GM21723 (cell line): ENCODE results near the gene DHH.
A peak's percentile ranks its signal among the peaks of the same experiment; 100 is the strongest.

ENCODE experiments used
- ATAC-seq: cut with Tn5 transposase; IDR thresholded peaks from one replicate; pipeline ENCODE4 v1.9.1; 2021; ENCODE audit warnings: mild to moderate bottlenecking, moderate library complexity; ENCODE audit not compliant: unreplicated experiment

DHH gene

DNA sequence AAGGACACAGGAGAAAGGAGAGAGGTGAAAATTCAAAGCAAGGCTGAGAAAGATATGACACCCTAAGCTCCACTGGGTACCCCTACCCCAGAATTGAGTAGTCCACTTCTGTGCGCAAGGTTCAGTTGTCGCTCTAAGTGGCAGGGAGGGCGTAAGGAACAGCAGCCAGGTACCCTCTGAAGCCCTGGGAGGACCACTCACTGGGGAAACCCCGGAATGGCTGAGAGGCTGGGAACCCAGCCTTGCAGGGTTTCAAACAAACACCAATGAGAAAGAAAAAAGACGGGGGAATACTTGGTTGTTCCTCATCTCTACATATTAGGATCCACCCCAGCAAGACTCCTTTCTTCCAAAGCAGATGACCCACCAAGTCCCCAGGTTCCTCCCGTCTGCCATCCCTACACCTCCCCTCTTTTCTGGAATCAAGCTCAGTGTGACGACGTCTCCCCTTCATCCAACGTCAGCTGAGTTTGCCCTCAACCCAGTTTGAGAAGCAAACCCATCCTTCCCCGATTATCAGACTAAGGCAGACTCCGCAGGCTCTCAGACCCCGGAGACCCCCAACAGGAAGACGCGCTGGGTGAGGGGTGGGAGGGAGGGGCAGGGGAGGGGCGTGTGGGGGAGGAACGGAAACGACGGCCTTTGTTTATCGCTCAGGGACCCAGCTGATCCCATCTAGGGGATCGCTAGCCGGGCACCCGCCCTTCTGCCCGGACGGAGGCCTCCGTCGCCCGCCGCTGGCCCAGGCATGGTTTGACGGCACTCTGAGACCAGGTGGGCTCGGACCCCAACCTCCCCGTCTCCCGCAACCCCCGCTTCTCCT is 15.3 kb upstream of the DHH start:
- no peak for ATAC-seq

DNA sequence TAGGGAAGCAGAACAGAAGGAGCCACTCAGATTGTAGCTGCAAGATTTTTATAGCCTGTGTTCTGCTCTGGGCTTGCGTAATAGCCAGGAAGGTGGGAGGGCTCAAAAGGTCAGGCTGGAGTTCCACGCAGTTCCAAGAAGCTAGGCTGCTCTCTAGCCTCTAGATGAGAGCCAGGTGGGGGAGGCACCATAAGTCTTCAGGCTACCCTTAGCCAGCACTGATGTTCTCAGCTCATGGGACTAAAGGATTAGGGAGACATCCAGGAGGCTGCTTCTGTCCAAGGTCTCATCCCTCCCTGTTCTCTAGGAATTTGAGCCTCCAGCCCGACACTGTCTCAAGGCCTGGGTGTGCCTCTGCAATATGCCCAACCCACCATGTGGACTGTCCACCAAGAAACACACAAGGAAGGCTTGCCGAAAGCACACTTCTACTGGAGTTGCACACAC is 14.4 kb upstream of the DHH start:
- no peak for ATAC-seq

DNA sequence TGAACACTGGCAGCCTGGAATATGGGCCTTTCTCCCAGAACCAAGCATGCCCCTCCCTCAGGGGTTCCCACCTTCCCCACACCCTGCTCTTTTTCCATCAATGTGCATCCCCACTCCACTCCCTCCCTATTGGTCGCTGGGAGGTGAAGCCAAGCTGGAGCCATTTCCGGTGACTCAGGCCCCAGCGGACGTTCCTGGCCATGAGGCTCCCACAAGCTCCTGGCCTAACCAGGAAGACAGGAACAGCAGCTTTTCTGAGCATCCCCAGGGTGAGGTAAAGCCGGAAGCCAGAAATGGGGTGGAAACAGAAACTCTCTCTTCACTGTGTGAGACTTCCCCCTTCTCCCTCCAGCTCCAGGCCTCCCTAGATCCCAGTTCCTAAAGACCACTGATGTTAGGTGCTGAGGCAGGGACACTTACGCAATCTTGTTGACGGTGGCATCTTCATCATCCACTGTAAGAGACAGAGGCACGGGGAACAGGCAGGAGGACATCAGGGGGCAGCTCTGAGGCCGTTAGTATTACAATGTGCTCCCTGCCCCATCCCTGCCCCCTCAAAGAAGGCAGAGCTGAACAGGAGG is 11.0 kb upstream of the DHH start:
- ATAC-seq, result no peak

DNA sequence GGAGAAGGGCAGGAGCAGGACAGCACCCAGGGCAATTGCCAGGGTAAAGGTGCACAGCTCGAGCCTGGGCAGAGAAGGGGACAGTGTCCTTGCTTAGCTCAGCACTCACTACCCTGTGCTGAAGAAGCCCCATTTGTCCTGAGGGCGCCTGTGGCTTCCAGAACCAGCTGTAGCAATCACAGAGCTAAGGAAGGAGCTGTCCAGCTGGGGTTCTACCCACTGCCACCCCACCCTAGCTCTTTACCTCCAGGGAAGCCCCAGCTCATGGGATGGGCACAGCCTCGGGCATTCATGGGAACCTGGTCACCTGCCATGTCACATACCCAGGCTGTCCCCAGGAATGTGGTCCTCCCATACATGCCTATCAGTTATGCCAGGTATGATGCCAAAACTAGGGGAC is 10.2 kb upstream of the DHH start:
- ATAC-seq, result no peak

DNA sequence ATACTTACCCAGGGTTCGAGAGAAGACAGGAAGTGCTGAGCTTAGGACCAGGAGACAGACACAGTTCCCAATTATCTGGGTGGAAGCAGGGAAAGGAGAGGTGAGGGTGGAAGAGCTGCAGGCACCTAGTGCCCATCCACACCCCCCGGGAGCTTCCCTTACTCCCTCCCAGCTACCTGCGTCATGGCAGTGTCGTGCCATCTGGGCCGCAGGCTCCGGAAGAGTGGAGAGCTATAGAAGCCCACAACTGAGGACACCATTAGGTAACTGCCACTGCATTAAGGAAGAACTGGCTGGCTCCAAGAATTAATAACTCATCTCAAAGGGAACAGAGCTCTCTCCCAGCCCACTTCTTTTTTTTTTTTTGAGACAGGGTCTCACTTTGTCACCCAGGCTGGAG is 5.8 kb upstream of the DHH start:
- ATAC-seq, result no peak

DNA sequence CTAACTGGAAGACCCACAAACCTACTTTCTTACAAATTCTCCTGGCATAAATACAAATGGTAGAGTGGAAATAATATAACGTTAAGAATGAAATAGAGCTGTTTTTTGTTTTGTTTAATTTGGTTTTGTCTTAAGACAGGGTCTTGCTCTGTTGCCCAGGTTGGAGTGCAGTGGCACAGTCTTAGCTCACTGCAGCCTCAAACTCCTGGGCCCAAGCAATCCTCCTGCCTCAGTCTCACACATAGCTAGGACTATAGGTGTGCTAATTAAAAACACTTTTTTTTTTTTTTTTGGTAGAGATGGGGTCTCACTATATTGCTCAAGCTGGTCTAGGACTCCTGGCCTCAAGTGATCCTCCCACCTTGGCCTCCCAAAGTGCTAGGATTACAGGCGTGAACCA is 4.1 kb upstream of the DHH start:
- ATAC-seq, result no peak

DNA sequence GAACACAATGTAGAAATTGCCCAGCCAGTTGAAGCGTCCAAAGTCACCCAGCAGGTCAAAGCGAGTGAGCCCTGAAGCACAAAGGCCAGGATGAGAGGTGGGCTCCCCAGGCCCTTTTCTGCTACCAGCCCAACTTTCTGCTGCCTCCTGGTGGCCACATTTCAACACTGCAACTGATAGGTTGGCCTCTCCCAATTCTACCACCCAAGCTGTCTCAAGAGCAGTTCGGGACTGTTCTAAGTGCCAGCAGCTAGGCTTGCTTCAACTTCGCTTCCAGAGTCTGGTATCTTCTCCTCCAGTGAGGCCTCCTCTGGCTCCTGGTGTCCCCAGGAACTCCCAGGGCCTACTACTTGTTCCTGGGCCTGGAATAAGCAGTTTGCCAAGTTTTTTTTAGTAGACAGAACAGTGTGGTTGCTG is 3.4 kb upstream of the DHH start:
- ATAC-seq, result no peak

DNA sequence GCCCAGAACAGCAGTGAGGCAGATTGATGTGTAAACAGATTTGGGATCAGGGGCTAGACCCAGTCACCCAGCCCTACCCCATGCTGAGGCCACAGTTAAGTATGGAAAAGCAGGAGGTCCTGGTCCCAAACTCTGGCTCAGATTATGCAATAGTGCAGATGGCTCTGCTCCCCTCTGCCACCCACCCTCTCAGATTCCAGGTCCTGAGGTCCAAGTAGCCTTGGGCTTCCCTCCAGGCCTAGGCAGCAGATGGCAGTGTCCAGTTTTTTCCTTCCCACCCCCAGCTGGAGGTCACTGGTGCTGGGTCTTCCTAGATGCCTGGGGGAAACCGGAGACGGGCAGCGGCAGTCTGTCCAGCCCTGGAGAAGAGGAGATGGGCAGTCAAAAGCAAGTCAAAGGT is 2.8 kb upstream of the DHH start:
- ATAC-seq, result no peak

DNA sequence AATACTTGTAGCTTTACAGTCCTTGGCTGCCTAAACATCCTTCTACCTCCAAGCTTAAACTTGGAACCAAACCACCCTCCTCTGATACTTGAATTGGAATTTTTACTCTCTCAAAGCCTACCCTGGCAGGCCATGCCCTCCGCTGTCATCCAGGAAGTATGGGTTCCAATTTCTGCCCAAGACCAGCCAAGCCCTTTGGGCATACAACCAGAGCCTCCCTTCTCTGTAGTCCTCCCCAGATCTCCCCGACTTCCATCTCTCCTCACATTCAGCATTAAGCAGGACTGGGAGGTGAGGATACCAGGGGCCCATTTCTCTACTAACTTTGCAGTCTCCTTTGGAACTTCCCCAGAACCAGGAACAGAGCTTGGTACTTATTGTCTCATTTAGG is 369 bp upstream of the DHH start:
- ATAC-seq, result no peak

DNA sequence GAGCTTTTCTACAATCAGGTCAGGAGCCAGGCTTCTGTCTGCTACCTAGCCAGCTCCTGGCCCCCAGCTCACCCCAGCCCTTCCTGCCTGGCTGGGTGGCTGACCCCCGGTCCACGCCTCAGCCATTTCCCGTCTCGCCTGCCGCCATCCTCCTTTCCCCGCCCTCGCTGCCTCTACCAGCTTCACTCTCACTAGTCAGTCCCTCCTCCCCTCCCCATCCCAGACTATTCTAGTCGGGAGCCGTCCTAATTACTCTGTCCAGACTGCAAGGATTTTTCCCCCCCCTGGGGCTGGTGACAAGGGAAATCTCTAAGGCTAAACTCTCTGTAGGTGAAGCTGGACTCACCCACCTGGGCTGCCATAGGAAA is 825 bp downstream of the DHH start:
- no peak for ATAC-seq

DNA sequence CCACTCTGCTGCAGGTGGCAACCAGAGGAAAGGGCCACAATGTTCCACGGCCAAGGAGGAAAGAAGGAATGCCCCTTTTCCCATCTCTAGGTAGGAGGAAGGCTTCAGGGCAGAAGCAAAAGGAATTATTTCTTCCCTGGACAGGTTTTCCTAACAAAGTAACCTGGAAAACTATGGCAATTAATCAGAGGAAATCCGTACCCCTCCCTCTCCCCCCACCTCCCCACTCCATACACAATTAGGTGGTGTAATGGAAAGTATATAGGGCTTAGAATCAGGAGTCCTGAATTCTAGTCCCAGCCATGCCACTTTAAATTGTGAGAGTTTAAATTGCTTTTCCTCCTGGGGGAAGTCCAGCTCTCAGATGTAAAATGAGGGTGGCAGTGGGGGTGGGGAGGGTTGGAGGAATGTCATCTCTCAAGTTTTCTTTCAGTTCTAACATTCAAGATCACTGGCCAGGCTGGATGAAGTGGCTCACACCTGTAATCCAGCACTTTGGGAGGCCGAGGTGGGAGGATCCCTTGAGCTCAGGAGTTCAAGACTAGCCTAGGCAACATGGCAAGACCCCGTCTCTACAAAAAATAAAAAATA is 1.7 kb downstream of the DHH start:
- ATAC-seq, result no peak

DNA sequence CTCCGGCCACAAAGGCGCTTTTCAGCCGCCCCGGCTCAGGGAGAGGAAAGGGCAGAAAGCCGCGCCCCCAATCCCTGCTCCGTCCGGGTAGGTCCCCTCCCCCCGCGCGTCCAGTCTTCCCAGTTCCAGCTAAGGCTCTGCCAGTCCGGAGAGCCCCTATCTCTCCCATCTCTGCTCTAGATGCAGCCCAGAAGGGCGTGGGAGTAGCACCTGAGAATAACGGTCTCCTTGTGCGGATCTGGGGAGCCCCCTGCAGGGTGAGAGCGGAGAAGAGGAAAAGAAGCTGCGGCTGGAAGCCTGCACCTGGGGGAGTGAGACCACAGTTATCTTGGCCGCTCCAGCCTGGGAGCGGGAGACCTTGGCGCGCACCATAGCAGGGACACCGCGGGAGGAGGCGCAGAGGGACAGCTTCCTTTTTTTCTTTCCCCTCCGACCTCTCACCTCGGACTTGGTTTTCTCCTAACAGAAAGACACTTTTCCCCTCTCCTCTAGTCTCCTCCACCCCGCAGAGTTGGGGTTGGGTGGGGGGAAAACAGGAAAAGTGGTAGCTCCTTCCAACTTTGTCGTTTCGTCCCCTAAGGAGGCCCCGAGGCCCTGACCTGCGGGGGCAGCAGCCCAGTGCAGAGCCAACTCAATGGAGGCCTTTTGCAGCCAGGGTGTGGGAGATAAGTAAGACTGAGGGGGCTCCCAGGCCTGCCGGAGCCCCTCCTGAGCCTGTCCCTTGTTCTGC is 2.4 kb downstream of the DHH start:
- ATAC-seq, result no peak

DNA sequence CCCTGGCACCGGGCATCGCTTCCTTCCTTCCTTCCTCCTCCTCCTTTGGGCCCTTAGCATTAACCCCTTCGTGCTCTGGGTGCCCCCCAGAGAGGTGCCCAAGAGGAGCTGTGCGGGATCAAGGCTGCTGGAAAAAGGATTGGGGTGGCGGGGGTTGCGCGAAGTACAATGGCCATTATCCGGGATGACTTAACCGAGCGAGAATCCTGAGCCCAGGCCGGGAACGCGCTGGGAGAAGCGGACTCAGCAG is 2.8 kb downstream of the DHH start:
- no peak for ATAC-seq

DNA sequence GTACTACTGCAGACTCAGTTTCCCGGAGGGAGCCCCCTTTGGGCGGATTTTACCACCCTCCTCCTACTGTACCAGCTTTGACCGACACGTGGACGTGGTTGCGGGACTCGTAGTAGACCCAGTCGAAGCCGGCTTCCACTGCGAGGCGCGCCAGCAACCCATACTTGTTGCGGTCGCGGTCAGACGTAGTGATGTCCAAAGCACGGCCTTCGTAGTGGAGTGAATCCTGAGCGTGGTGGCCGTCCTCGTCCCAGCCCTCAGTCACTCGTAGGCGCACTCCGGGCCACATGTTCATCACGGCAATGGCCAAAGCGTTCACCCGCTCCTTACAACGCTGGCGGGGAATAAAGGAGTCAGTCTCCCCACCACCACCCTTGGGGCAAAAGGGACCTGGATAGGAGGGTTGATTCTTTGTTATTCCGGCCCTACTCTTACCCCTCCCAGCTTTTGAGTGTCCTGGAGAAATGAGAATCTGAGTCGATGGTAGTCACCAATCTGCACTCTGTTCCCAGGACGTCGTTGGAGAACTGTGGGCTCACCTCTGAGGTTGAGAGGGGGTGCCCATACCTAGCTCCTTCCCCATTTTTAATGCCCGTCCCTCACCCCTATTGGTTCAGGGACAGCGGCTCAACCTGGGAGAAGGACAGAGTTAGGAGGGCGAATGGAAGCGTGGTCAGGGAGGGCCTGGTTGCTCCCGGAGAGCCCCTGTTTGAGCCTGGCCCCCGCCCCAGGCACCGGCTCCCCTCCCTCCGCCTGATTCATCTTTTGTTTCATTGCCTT is 3.4 kb downstream of the DHH start:
- no peak for ATAC-seq

DNA sequence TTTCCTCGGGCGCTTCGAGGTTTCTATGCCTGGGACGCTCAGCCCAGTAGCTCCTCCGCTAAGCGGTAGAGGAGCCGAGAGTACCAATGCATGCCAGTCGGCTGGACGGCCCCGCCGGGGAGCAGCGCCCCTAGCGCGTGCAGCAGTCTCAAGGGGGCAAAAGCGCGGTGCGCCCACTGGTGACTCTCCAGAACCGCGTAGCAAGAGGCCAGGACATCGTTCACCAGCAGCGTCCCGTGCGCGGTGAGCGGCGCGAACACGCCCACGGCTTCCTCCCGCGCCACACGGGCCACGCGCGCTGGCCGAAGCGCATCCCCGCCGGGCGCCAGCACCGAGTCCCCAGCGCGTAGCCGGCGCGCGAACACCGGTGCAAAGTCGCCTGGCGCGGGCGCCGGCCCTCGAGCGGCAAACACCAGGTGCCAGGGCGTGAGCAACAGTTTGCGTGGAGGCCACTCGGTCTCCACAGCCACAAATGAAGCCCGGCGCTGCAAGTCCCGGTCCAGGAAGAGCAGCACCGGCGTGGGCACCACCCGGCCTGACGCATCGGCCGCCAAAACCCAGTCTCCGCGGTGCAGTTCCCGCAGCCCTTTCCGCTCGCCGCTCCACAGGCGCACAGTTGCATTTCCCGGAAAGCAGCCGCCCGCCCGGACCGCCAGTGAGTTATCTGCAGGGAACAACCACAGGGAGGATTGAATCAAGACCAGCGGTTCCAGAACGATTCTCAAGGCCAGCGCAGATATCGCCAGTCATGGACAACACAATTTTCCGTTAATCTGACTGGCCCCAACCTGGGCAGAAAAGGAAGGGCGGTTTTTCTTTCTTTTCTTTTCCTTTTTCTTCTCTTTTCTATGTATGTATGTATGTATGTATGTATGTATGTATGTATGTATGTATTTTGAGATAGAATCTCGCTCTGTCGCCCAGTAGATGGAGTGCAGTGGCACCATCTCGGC is 4.5 kb downstream of the DHH start:
- no peak for ATAC-seq

DNA sequence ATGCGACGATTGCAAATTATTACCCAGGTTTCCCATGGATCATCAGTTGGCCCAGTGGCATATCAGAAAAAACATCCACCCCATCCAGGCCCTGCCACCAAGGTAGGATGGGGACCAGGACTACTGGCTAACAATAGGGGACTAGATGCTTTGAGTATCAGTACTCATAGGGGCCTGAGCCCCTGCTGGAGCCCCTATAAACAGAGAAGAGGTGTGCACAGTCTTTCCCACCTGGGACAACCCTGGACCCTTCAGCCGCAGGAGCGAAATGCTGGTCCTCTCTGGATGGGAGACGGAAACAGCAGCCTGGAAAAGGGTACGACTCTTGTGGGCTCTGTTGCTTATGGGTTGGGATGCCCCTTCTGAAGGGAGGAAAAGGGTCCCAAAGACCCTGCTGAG is 5.7 kb downstream of the DHH start:
- no peak for ATAC-seq

DNA sequence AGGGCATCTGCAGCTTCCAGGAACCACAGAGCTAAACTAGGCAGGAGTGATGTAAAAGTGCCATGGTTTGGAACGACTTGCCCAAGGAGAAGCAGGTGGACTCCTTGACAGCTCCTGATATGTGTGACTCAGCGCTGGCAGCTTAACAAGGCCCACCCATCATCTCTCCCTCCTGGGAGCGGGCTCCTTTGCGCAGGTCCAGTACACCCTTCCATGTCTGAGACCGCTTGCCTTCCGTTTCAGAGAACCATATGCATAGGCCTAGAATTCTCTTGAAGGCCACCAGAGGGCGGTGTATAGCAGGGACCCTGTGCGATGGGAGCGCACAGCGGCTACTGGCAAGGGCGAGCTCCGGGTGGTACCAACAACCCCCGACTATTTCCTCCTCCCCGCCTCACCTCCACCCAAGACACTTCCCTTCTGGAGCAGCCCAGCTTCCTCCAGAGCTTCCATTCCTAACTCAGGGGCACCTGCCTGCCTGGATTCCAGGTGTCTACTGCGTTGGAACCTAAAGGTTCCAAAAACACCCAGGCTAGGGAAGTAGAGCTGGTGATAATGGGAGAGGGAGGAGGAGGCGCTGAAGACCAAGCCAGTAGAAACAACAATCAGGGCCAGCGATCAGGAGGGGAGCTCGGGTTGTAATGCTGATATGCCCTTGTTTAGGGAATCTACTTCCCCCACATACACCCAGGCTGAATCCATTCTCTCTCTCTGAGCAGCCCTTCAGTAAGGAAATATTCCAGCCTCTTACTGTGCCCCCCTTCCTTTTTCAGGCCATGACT is 6.3 kb downstream of the DHH start:
- peak; percentile 87 for ATAC-seq

DNA sequence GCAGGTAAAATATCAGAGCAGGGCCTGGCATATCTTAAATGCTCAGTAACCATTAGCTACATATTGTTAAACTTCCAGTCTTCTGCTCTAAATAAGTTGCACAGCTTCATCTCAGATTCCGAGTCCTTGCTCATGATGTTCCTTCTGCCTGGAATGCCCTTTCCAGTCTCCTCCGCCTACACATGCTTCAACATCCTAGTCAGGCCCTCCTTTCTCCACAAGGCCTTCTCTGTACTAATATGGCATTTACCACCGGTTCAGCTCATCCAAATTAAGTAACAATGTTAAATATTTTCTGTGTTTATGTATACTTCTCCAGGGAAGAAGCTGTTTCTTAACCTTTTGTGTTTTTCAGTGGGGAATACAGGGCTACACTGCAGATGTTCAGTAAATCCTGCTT is 8.5 kb downstream of the DHH start:
- no peak for ATAC-seq

DNA sequence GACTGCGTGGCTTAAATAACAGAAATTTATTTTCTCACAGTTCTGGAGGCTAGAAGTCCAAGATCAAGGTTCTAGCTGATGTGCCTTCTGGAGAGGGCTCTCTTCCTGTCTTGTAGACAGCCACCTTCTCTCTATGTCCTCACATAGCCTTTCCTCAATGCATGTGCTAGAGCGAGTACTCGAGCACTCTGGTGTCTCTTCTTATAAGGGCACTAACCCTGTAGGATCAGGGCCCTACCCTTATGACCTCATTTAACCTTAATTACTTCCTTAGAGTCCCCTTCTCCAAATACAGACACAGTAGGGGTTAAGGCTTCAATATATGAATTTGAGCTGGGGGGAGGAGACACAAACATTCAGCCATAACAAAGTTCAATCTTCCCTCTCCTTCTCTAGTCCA is 10.2 kb downstream of the DHH start:
- no peak for ATAC-seq
